LNCaP clone FGC (cell line): Measurements from ENCODE around the gene LRRK1.

Source experiments
- DNase-seq: peaks from one replicate; pipeline ENCODE4 v3.0.0-alpha.2; 2011; ENCODE audit warnings: low read depth
- H3K4me3 ChIP-seq: 2 replicates; pipeline ENCODE4 v1.5.1; 2011; ENCODE audit warnings: mild to moderate bottlenecking, low read depth, low read length, control low read depth
- CTCF ChIP-seq: IDR thresholded peaks from 2 replicates; pipeline ENCODE4 v1.5.1; 2012; ENCODE audit warnings: mild to moderate bottlenecking; ENCODE audit not compliant: control insufficient read depth, insufficient read depth; ENCODE audit errors: extremely low read depth

Gene LRRK1

GRCh38 chr15:101008158-101009139, 89.3 kb downstream of the LRRK1 start:
- H3K4me3 ChIP-seq, result peak overlapping the region; percentile 55
- DNase-seq, result peak; percentile 37
- peak; percentile 98 for TF ChIP-seq CTCF

GRCh38 chr15:101009176-101009575, 90.0 kb downstream of the LRRK1 start:
- no peak overlapping the region for H3K4me3 ChIP-seq
- TF ChIP-seq CTCF, result no peak
- DNase-seq, result no peak

- no peak for DNase-seq
- H3K4me3 ChIP-seq, result no peak overlapping the region
- TF ChIP-seq CTCF, result no peak
Measured at GRCh38 chr15:101010781-101011180, 91.6 kb downstream of the LRRK1 start.

- no peak for DNase-seq
- H3K4me3 ChIP-seq, result no peak overlapping the region
- no peak for TF ChIP-seq CTCF
Measured at GRCh38 chr15:101012326-101013200, 93.4 kb downstream of the LRRK1 start.

- DNase-seq, result no peak
- no peak overlapping the region for H3K4me3 ChIP-seq
- TF ChIP-seq CTCF, result no peak
Measured at GRCh38 chr15:101013201-101013550, 94.0 kb downstream of the LRRK1 start.

GRCh38 chr15:101013769-101014675, 94.9 kb downstream of the LRRK1 start:
- H3K4me3 ChIP-seq, result no peak overlapping the region
- TF ChIP-seq CTCF, result no peak
- no peak for DNase-seq
